Suprapubic skin (tissue), 3 donors: ENCODE results near the gene PGA5.
"Not testable (repeated sequence)": the region's sequence is repeated elsewhere in the genome, so short reads cannot be mapped to it uniquely, and the experiment has no call there.

Source experiments
- CTCF ChIP-seq, 2 donors: fragments of 200-600 bp in 1 of 2; fragments of 450-650 bp in 1 of 2; sonication (generic) in 1 of 2; IDR thresholded peaks; one replicate each; pipeline ENCODE4 v1.5.1; 2016 to 2019; ENCODE audit warnings: antibody characterized with exemption in 2 of 2, mild to moderate bottlenecking in 1 of 2, moderate library complexity in 1 of 2
- EP300 ChIP-seq: sonication (generic); formaldehyde crosslinking; IDR thresholded peaks from one replicate; pipeline ENCODE4 v1.6.1; 2017; ENCODE audit warnings: antibody characterized with exemption
- POLR2A ChIP-seq, 2 donors: fragments of 450-650 bp; IDR thresholded peaks; one replicate each; pipeline ENCODE4 v1.6.1; 2017; ENCODE audit warnings: antibody characterized with exemption in 2 of 2, mild to moderate bottlenecking in 2 of 2, moderate library complexity in 2 of 2

- TF ChIP-seq CTCF (IDR thresholded peaks at IDR 0.05); POLR2A (IDR thresholded peaks at IDR 0.05); EP300: not testable (repeated sequence)
These were observed 11.4 kb downstream of the PGA5 start for GRCh38 chr11:61252332-61252731.
